Right lobe of liver (tissue), 6 donors: ENCODE data around the gene TMEM236. TPM values are rescaled to one million over a fixed set of nuclear protein-coding genes. Genes with fewer than 3 reads are reported as not detected.
A peak's percentile ranks its signal among the peaks of the same experiment; 100 is the strongest.

Experiments
- ATAC-seq, 4 donors: fragments of 200-7000 bp; cut with Tn5 transposase; one replicate each; pipeline ENCODE4 v1.9.1; 2020; ENCODE audit warnings: mild to moderate bottlenecking in 4 of 4, moderate library complexity in 4 of 4
- DNase-seq, 3 donors: peaks; one replicate each; pipeline ENCODE4 v3.0.0-alpha.2; 2020
- H3K27ac ChIP-seq, 3 donors: fragments of 200-600 bp; one replicate each; pipeline ENCODE4 v1.8.0; 2022
- H3K27me3 ChIP-seq, 2 donors: fragments of 200-600 bp; one replicate each; pipeline ENCODE4 v1.8.0; 2022
- H3K36me3 ChIP-seq, 4 donors: fragments of 200-600 bp; sonication (generic) in 1 of 4; one replicate each; pipeline versions ENCODE4 v1.5.1 to v1.8.0; 2017 to 2022; ENCODE audit warnings: control low read depth in 1 of 4
- H3K4me1 ChIP-seq, 4 donors: fragments of 200-600 bp; sonication (generic) in 1 of 4; one replicate each; pipeline versions ENCODE4 v1.5.1 to v1.8.0; 2017 to 2022; ENCODE audit warnings: control low read depth in 1 of 4
- H3K4me3 ChIP-seq, 3 donors: fragments of 200-600 bp; one replicate each; pipeline ENCODE4 v1.8.0; 2022
- H3K9me3 ChIP-seq, 4 donors: fragments of 200-600 bp; sonication (generic) in 1 of 4; one replicate each; pipeline versions ENCODE4 v1.5.1 to v1.8.0; 2017 to 2022; ENCODE audit warnings: control low read depth in 1 of 4
- POLR2A ChIP-seq: fragments of 450-650 bp; IDR thresholded peaks from one replicate; pipeline ENCODE4 v1.6.1; 2017; ENCODE audit warnings: antibody characterized with exemption, mild to moderate bottlenecking
- WGBS: methylation state at CpG from one replicate; pipeline ENCODE4 v1.1.6; 2018; ENCODE audit warnings: low coverage, low lambda C conversion rate; ENCODE audit not compliant: insufficient coverage; ENCODE audit errors: missing lambda C conversion rate; 5-methylcytosine and 5-hydroxymethylcytosine counted together
- intact Hi-C, 2 donors: fragments of 100-400 bp; cut with DNase I; formaldehyde crosslinking; loops; one replicate each; pipeline versions ENCODE4 v1.11.2 to v1.14.1; 2022
- total RNA-seq, 6 experiments: library from RNA; depleted of rRNA in 2 of 6; stranded (reverse); fragments of >200 nt in 2 of 6; fragmentation: NEBNext Ultra II Directional in 3 of 6; extraction: Animal tissue kit (Norgen Biotek cat#: 25700) in 3 of 6; gene quantifications; one replicate each; pipeline versions ENCODE4 v1.1.0 to v1.2.4, GENCODE V29; 2016 to 2023
- TF ChIP-seq, protein P1 (sequence below), 4 donors: fragments of 200-600 bp in 3 of 4; fragments of 450-650 bp in 1 of 4; IDR thresholded peaks; one replicate each; pipeline versions ENCODE4 v1.5.1 to v1.8.0; 2016 to 2022; ENCODE audit warnings: antibody characterized with exemption in 4 of 4, mild to moderate bottlenecking in 2 of 4
- donor health status: DM: no; HTN: yes; CAD: no.
- donor health status: DM: no; HTN: no; CAD: no.
- donor health status: DM: no; HTN: no; CAD: no.
- donor health status: DM: no; HTN: yes; CAD: no.
- donor health status: DM: no; HTN: yes; CAD: no.

TMEM236 gene
- total RNA-seq, 6 experiments from 2014 or later = 0.06 to 0.20 (median 0.13) TPM

DNA sequence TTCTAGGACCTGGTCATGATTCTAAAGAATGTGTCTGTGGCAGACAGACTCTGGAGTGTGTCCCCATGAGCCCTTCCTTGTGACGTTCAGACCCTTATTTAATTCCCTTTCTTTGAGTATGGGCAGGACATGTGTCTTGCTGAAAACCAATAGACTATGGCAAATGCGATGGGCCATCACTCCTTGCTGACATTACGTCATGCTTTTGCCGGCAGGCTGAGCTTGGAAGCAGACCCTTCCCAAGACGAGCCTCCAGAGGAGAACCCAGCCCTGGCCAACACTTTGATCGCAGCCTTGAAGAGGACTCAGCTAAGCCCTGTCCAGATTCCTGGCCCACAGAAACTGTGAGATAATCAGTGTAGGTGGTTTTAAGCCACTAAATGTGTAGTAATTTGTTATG, 18.4 kb upstream of the TMEM236 start:
- no peaks in the 10 kb centered on the region for H3K27me3 ChIP-seq
- no peak overlapping the region for H3K4me3 ChIP-seq
- no peak for DNase-seq
- ATAC-seq = no peak
- TF ChIP-seq, protein P1, sequence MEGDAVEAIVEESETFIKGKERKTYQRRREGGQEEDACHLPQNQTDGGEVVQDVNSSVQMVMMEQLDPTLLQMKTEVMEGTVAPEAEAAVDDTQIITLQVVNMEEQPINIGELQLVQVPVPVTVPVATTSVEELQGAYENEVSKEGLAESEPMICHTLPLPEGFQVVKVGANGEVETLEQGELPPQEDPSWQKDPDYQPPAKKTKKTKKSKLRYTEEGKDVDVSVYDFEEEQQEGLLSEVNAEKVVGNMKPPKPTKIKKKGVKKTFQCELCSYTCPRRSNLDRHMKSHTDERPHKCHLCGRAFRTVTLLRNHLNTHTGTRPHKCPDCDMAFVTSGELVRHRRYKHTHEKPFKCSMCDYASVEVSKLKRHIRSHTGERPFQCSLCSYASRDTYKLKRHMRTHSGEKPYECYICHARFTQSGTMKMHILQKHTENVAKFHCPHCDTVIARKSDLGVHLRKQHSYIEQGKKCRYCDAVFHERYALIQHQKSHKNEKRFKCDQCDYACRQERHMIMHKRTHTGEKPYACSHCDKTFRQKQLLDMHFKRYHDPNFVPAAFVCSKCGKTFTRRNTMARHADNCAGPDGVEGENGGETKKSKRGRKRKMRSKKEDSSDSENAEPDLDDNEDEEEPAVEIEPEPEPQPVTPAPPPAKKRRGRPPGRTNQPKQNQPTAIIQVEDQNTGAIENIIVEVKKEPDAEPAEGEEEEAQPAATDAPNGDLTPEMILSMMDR (IDR thresholded peaks at IDR 0.05) = no peak
- no peak for TF ChIP-seq POLR2A
- H3K36me3 ChIP-seq = no peaks in the 10 kb centered on the region
- H3K4me1 ChIP-seq = no peaks in the 10 kb centered on the region
- no peak overlapping the region for H3K27ac ChIP-seq
- no peaks in the 10 kb centered on the region for H3K9me3 ChIP-seq
- 86% methylated on average over 5 of the region's 6 CpGs for WGBS
- intact Hi-C loops = loop anchor here (10.0 kb wide), 2 partner anchors 119 to 129 kb away; partner anchors contain the start of gene HACD1 (in 1 of the 2)

DNA sequence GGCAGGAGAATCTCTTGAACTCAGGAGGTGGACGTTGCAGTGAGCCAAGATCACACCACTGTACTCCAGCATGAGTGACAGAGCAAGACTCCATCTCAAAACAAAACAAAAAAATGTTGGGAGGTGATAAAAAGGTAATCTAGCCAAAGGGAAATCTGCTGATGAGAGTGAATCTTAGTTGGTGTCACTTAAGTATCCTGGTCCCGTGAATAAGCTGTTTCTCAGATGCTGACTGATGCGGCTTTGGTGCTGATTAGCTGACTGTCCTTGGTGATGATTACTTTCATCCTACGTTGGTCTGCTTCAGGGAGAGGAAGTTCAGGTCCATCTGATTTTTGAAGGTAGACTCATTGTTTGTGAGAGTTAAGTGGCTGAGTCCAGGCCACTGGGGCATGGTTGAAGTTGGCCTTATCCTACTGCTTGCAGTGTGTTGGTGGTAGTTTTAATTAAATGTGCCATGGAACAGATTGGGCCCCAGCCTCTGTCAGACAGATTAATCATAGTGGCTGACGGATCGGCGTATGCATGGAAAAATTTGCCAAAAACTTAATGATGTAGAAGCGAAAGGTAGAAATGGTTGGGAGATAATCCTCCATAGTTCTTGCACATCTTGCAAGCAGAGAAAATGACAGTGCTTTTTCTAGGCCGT, 17.4 kb upstream of the TMEM236 start:
- ATAC-seq (no peak), DNase-seq (no peak)
- WGBS = 77% methylated on average over 7 of the region's 9 CpGs
- Histone ChIP-seq H3K27me3 (no peaks in the 10 kb centered on the region), H3K4me1 (no peaks in the 10 kb centered on the region), H3K27ac (no peak overlapping the region), H3K9me3 (no peaks in the 10 kb centered on the region), H3K36me3 (no peaks in the 10 kb centered on the region), H3K4me3 (no peak overlapping the region)
- TF ChIP-seq, protein P1 (IDR thresholded peaks at IDR 0.05) = no peak
- no peak for TF ChIP-seq POLR2A
- intact Hi-C loops = loop anchor here (10.0 kb wide), 2 partner anchors 120 to 130 kb away; partner anchors contain the start of gene HACD1 (in 1 of the 2)

DNA sequence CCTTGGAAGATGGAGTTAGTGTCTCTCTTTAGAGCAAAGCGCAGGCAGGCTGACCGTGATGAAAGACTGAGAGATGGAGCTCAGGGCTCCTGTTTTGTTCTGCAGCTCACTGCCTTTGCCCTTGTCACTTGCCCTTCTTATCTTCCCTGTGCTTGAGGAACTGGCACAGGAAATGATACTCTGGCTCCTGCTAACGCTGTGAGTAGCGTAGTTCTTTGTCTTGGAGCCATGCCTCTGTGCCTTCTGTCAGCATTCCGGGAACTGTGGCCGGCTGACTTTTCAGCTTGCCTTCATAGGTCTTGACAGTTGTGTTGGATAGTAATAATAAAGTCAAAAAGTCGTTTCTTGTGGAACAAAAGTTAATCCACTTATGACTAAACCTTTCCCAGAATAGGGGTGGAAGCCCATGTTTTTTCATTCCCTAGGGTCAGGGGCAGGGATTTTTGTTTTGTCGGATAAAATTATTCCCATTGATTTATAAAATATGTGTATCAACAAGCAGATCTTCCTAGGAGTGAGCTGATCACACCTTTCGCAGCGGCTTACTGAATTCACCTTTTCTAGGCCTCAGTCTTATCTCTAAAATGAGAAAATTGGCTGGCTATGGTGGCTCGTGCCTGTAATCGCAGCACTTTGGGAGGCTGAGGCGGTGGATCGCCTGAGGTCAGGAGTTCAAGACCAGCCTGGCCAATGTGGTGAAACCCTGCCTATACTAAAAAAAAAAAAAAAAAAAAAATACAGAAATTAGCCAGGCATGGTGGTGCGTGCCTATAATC, 16.6 kb upstream of the TMEM236 start:
- intact Hi-C loops = loop anchor here (10.0 kb wide), 2 partner anchors 121 to 131 kb away; partner anchors contain the start of gene HACD1 (in 1 of the 2)
- TF ChIP-seq, protein P1 (IDR thresholded peaks at IDR 0.05) = no peak
- TF ChIP-seq POLR2A = no peak
- no peaks in the 10 kb centered on the region for H3K4me1 ChIP-seq
- WGBS = 57% methylated on average over 12 of the region's 15 CpGs
- no peaks in the 10 kb centered on the region for H3K9me3 ChIP-seq
- ATAC-seq = peak; percentile 56 to 66 (median 62)
- no peak overlapping the region for H3K27ac ChIP-seq
- no peaks in the 10 kb centered on the region for H3K27me3 ChIP-seq
- no peak overlapping the region for H3K4me3 ChIP-seq
- no peak for DNase-seq
- no peaks in the 10 kb centered on the region for H3K36me3 ChIP-seq

DNA sequence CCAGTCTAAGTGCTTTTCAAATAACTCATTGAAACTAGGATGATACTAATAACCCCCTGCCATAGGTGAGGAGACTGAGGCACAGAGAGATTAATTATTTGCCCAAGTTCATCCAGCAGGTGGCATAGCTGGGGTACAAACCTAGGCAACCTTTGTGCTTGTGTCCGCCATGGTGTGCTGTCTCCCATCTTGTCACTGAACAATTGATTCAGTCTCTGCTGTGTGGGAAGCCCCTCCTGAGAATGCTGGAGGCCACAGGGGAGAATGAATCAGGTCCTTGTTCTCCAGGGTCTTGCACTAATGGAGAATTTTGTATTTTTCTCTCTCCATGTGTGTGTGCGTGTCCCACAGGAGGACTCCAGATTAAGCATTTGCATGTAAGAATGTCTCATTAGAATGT, 15.8 kb upstream of the TMEM236 start:
- no peak for TF ChIP-seq POLR2A
- TF ChIP-seq, protein P1 (IDR thresholded peaks at IDR 0.05) = no peak
- no peak for DNase-seq
- H3K4me3 ChIP-seq = no peak overlapping the region
- 86% methylated on average over 2 of the region's 2 CpGs for WGBS
- no peaks in the 10 kb centered on the region for H3K9me3 ChIP-seq
- ATAC-seq = no peak
- no peaks in the 10 kb centered on the region for H3K36me3 ChIP-seq
- no peaks in the 10 kb centered on the region for H3K4me1 ChIP-seq
- H3K27me3 ChIP-seq = no peaks in the 10 kb centered on the region
- H3K27ac ChIP-seq = no peak overlapping the region
- intact Hi-C loops = loop anchor here (10.0 kb wide), 2 partner anchors 121 to 131 kb away; partner anchors contain the start of gene HACD1 (in 1 of the 2)
